ENCODE data around the gene ABCB4. TPM values are rescaled to one million over a fixed set of nuclear protein-coding genes. Genes with fewer than 3 reads are reported as not detected.

Gene ABCB4
- polyA plus RNA-seq, 1 donor (not counting 4 experiments of a cell fraction or from before 2014, with no cell fraction given), result not detected

DNA sequence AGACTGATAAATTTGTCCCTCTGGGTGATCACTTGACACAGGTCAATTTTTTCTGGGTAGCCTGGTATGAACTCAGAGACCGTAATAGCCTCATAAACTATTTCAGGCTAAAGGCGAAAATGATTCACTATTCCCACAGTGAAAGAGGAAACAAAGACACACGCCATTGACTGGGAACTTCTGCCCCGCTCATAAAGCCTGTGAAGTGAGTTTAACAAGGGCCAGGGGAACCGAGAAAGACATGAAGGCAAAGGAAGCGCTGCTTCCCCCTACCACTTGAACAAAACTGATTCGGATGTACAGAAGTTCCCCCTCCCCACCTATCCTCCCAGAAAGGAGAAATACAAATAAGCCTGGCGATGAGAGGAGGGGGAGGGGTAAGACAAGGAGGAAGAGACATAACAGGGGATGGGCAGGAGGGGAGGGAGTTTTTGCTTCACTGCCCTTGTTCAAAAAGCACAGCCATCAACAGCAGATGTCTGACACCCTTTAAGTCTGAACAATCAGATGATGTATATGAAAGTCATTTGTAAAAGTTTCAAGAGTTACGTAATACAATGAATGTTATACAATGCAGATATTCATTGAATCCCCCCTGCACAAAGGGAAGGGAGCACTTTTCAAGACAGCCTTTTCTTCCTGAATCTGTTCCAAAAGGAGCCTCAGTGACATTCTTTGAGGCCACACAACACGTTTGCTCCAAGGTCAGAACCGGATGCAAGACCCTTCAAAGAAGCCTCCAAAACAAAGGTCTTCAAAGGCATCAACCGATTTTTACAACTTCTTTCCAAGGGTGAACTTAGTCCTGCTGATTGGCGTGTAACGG lies 734 bp downstream of the ABCB4 start:
- no peak for TF ChIP-seq CTCF (optimal IDR thresholded peaks at IDR 0.05 in 1 of 3, IDR thresholded peaks at IDR 0.05 in 1 of 3, conservative IDR thresholded peaks at IDR 0.05 in 1 of 3; ENCODE audit: extremely low read depth in 1 of 3, insufficient read depth in 2 of 3, low read length in 3 of 3)
- TF ChIP-seq EZH2 (IDR thresholded peaks at IDR 0.05; ENCODE audit: low read length), result peak; percentile 92
- Histone ChIP-seq H3K79me2 (ENCODE audit: control insufficient read depth, insufficient read depth, low read length) (no peaks in the 10 kb centered on the region), H3K36me3 (ENCODE audit: control insufficient read depth in 2 of 2, extremely low read depth in 1 of 2, insufficient read depth in 2 of 2, low read length in 2 of 2) (no peaks in the 10 kb centered on the region), H3K9me3 (ENCODE audit: control insufficient read depth, low read depth, low read length) (no peaks in the 10 kb centered on the region), H3K27me3 (ENCODE audit: control insufficient read depth, extremely low read depth, insufficient read depth, low read length) (peaks cover 23% of the 10 kb centered on the region), H3K27ac (ENCODE audit: control insufficient read depth, insufficient read depth, low read length) (no peak overlapping the region), H3K4me3 (ENCODE audit: control insufficient read depth in 2 of 3, extremely low read depth in 1 of 3, insufficient read depth in 2 of 3, low read depth in 1 of 3, low read length in 3 of 3) (no peak overlapping the region), H3K9ac (ENCODE audit: control insufficient read depth, extremely low read depth, insufficient read depth, low read length) (no peak overlapping the region), H2AFZ (ENCODE audit: control insufficient read depth, low read length) (no peak overlapping the region), H4K20me1 (ENCODE audit: control insufficient read depth, extremely low read depth, insufficient read depth, low read length) (no peaks in the 10 kb centered on the region), H3K4me1 (ENCODE audit: control insufficient read depth, extremely low read depth, insufficient read depth, low read length) (no peaks in the 10 kb centered on the region), H3K9me1 (ENCODE audit: control insufficient read depth, extremely low read depth, insufficient read depth, low read length) (no peaks in the 10 kb centered on the region), H3K4me2 (ENCODE audit: control insufficient read depth, extremely low read depth, insufficient read depth, low read depth, low read length) (no peak overlapping the region)
- dilution Hi-C loops (cut with MboI; ENCODE audit: extremely low pct_ligation_motif_present, low sequenced_read_pairs), result no loop called here
- DNase-seq (ENCODE audit: low read depth, low spot score), result no peak
- FAIRE-seq, result no peak

GRCh38 chr7:87473986-87474385 lies 1.5 kb downstream of the ABCB4 start:
- H3K79me2 ChIP-seq (ENCODE audit: control insufficient read depth, insufficient read depth, low read length), result no peaks in the 10 kb centered on the region
- dilution Hi-C loops (cut with MboI; ENCODE audit: extremely low pct_ligation_motif_present, low sequenced_read_pairs), result no loop called here
- H3K4me1 ChIP-seq (ENCODE audit: control insufficient read depth, extremely low read depth, insufficient read depth, low read length), result no peaks in the 10 kb centered on the region
- no peak overlapping the region for H3K4me2 ChIP-seq (ENCODE audit: control insufficient read depth, extremely low read depth, insufficient read depth, low read depth, low read length)
- FAIRE-seq (no peak), DNase-seq (ENCODE audit: low read depth, low spot score) (no peak)
- H3K9me3 ChIP-seq (ENCODE audit: control insufficient read depth, low read depth, low read length), result no peaks in the 10 kb centered on the region
- H3K9me1 ChIP-seq (ENCODE audit: control insufficient read depth, extremely low read depth, insufficient read depth, low read length), result no peaks in the 10 kb centered on the region
- H3K4me3 ChIP-seq (ENCODE audit: control insufficient read depth in 2 of 3, extremely low read depth in 1 of 3, insufficient read depth in 2 of 3, low read depth in 1 of 3, low read length in 3 of 3), result no peak overlapping the region
- H3K27ac ChIP-seq (ENCODE audit: control insufficient read depth, insufficient read depth, low read length), result no peak overlapping the region
- no peak overlapping the region for H2AFZ ChIP-seq (ENCODE audit: control insufficient read depth, low read length)
- peaks cover 23% of the 10 kb centered on the region for H3K27me3 ChIP-seq (ENCODE audit: control insufficient read depth, extremely low read depth, insufficient read depth, low read length)
- no peak overlapping the region for H3K9ac ChIP-seq (ENCODE audit: control insufficient read depth, extremely low read depth, insufficient read depth, low read length)
- no peaks in the 10 kb centered on the region for H3K36me3 ChIP-seq (ENCODE audit: control insufficient read depth in 2 of 2, extremely low read depth in 1 of 2, insufficient read depth in 2 of 2, low read length in 2 of 2)
- no peaks in the 10 kb centered on the region for H4K20me1 ChIP-seq (ENCODE audit: control insufficient read depth, extremely low read depth, insufficient read depth, low read length)
- TF ChIP-seq CTCF (optimal IDR thresholded peaks at IDR 0.05 in 1 of 3, IDR thresholded peaks at IDR 0.05 in 1 of 3, conservative IDR thresholded peaks at IDR 0.05 in 1 of 3; ENCODE audit: extremely low read depth in 1 of 3, insufficient read depth in 2 of 3, low read length in 3 of 3) (no peak), EZH2 (IDR thresholded peaks at IDR 0.05; ENCODE audit: low read length) (no peak)

All from keratinocyte (primary cell).